ENCODE results near the gene DRAP1.

GRCh38 chr11:65882120-65883057 lies 36.8 kb upstream of the DRAP1 start:
- TF ChIP-seq POLR2AphosphoS5 (IDR thresholded peaks at IDR 0.05; ENCODE audit: low read depth): no peak
- TF ChIP-seq, protein P1, sequence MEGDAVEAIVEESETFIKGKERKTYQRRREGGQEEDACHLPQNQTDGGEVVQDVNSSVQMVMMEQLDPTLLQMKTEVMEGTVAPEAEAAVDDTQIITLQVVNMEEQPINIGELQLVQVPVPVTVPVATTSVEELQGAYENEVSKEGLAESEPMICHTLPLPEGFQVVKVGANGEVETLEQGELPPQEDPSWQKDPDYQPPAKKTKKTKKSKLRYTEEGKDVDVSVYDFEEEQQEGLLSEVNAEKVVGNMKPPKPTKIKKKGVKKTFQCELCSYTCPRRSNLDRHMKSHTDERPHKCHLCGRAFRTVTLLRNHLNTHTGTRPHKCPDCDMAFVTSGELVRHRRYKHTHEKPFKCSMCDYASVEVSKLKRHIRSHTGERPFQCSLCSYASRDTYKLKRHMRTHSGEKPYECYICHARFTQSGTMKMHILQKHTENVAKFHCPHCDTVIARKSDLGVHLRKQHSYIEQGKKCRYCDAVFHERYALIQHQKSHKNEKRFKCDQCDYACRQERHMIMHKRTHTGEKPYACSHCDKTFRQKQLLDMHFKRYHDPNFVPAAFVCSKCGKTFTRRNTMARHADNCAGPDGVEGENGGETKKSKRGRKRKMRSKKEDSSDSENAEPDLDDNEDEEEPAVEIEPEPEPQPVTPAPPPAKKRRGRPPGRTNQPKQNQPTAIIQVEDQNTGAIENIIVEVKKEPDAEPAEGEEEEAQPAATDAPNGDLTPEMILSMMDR (IDR thresholded peaks at IDR 0.05; ENCODE audit: insufficient read depth, low read length): no peak
